Stomach (tissue), 9 donors: ENCODE measurements around the gene TMPRSS5. TPM values are rescaled to one million over a fixed set of nuclear protein-coding genes. Genes with fewer than 3 reads are reported as not detected.

Experiments
- DNase-seq, 2 donors: peaks; one replicate each; pipeline versions ENCODE4 v3.0.0 to v3.0.0-alpha.2; 2013 to 2019
- H3K27ac ChIP-seq, 5 donors: fragments of 200-600 bp in 4 of 5; sonication (generic) in 4 of 5; one replicate each; pipeline ENCODE4 v1.5.1; 2013 to 2019; ENCODE audit warnings: mild to moderate bottlenecking in 1 of 5, moderate library complexity in 1 of 5
- H3K27me3 ChIP-seq, 3 donors: fragments of 200-600 bp; sonication (generic); one replicate each; pipeline ENCODE4 v1.5.1; 2017 to 2019; ENCODE audit warnings: mixed run types in 1 of 3
- H3K36me3 ChIP-seq, 4 donors: fragments of 200-600 bp; sonication (generic); 1 replicate in 3 of 4; 2 replicates in 1 of 4; pipeline ENCODE4 v1.5.1; 2016 to 2019
- H3K4me1 ChIP-seq, 4 donors: fragments of 200-600 bp; sonication (generic); one replicate each; pipeline ENCODE4 v1.5.1; 2016 to 2019
- H3K4me3 ChIP-seq, 4 donors: fragments of 200-600 bp; sonication (generic) in 3 of 4; one replicate each; pipeline ENCODE4 v1.5.1; 2016 to 2019; ENCODE audit warnings: mild to moderate bottlenecking in 1 of 4
- H3K9me3 ChIP-seq, 4 donors: fragments of 200-600 bp; sonication (generic); one replicate each; pipeline ENCODE4 v1.5.1; 2016 to 2019
- EP300 ChIP-seq: sonication (generic); formaldehyde crosslinking; IDR thresholded peaks from one replicate; pipeline ENCODE4 v1.6.1; 2017; ENCODE audit warnings: antibody characterized with exemption
- POLR2A ChIP-seq, 4 donors: fragments of 450-650 bp; IDR thresholded peaks; one replicate each; pipeline ENCODE4 v1.6.1; 2016; ENCODE audit warnings: antibody characterized with exemption in 4 of 4, control low read depth in 2 of 4, mild to moderate bottlenecking in 1 of 4, moderate library complexity in 1 of 4
- POLR2AphosphoS5 ChIP-seq, 3 donors: sonication (generic); formaldehyde crosslinking; IDR thresholded peaks; one replicate each; pipeline ENCODE4 v1.6.1; 2016; ENCODE audit warnings: antibody characterized with exemption in 3 of 3
- WGBS, 5 donors: extraction: QIAGEN DNeasy Blood & Tissue Kit in 3 of 5; methylation state at CpG; one replicate each; pipeline versions ENCODE4 v1.1.5 to v1.1.7; 2013 to 2018; 5-methylcytosine and 5-hydroxymethylcytosine counted together
- intact Hi-C: fragments of 100-400 bp; cut with DNase I; formaldehyde crosslinking; loops from one replicate; pipeline ENCODE4 v1.15.1; 2023; ENCODE audit warnings: low total_unique reads
- polyA plus RNA-seq, 3 donors: library from polyadenylated mRNA; stranded (reverse); fragments of 200-250 nt; gene quantifications; one replicate each; pipeline ENCODE4 v1.2.3, GENCODE V29; 2013
- small RNA-seq, 4 donors: library from RNA; depleted of rRNA; stranded (forward); fragments of <200 nt; gene quantifications; one replicate each; pipeline ENCODE3, GENCODE V24; 2016
- total RNA-seq, 5 donors: library from RNA; depleted of rRNA; stranded (reverse); fragments of >200 nt; gene quantifications; one replicate each; pipeline versions ENCODE4 v1.1.0 to v1.2.3, GENCODE V29; 2014 to 2016
- TF ChIP-seq, protein P1 (sequence below), 7 experiments: fragments of 450-650 bp in 4 of 7; fragments of 200-600 bp in 3 of 7; sonication (generic) in 3 of 7; IDR thresholded peaks; one replicate each; pipeline ENCODE4 v1.5.1; 2016 to 2019; ENCODE audit warnings: antibody characterized with exemption in 7 of 7, control low read depth in 2 of 7, mild to moderate bottlenecking in 1 of 7
- donor health status: healthy with polysubstance abuse.
- donor health status: Bipolar disorder and iron deficiency.
- donor health status: healthy.

The TMPRSS5 gene
- total and polyA plus RNA-seq, 8 donors = 0.25 to 7.7 (median 0.90) TPM; not detected in 4

GRCh38 chr11:113638376-113638775, 67.7 kb downstream of the TMPRSS5 start:
- H3K9me3 ChIP-seq = peaks cover 0 to 15% (median 6%) of the 10 kb centered on the region in 4 donors
- no peaks in the 10 kb centered on the region for H3K36me3 ChIP-seq
- 89 to 95% (median 91%) methylated on average over 9 of the region's 9 CpGs for WGBS, 5 donors
- intact Hi-C loops = no loop called here
- TF ChIP-seq EP300 (no peak), POLR2AphosphoS5 (IDR thresholded peaks at IDR 0.05) (no peak), POLR2A (IDR thresholded peaks at IDR 0.05) (no peak)
- TF ChIP-seq, protein P1, sequence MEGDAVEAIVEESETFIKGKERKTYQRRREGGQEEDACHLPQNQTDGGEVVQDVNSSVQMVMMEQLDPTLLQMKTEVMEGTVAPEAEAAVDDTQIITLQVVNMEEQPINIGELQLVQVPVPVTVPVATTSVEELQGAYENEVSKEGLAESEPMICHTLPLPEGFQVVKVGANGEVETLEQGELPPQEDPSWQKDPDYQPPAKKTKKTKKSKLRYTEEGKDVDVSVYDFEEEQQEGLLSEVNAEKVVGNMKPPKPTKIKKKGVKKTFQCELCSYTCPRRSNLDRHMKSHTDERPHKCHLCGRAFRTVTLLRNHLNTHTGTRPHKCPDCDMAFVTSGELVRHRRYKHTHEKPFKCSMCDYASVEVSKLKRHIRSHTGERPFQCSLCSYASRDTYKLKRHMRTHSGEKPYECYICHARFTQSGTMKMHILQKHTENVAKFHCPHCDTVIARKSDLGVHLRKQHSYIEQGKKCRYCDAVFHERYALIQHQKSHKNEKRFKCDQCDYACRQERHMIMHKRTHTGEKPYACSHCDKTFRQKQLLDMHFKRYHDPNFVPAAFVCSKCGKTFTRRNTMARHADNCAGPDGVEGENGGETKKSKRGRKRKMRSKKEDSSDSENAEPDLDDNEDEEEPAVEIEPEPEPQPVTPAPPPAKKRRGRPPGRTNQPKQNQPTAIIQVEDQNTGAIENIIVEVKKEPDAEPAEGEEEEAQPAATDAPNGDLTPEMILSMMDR (IDR thresholded peaks at IDR 0.05) = no peak
- no peaks in the 10 kb centered on the region for H3K27me3 ChIP-seq
- H3K27ac ChIP-seq = no peak overlapping the region
- no peaks in the 10 kb centered on the region for H3K4me1 ChIP-seq
- no peak overlapping the region for H3K4me3 ChIP-seq
- DNase-seq = no peak

DNA sequence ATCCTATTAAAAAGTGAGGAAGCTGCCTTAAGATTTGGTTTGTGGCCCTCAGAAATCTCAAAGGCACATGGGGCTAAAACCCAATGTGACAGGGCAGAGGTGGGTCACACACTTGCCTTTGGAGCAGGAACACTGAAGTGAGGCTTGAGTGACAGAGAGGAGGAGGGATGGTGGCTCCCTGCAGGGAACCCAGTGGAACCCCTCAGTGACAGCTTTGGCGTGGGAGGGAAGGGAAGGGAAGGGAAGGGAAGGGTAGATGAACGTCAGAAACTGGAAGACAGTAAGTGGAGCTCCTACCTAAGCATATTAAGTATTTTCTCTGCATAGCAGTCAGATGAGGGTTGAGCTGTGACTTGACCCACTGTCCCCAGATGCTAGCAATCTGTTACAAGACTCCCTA, 68.5 kb downstream of the TMPRSS5 start:
- WGBS, 5 donors = 36 to 67% (median 56%) methylated on average over 2 of the region's 2 CpGs

More for the DNA sequence above, 68.5 kb downstream of the TMPRSS5 start:
- DNase-seq = no peak
- intact Hi-C loops = no loop called here
- H3K4me1 ChIP-seq = no peaks in the 10 kb centered on the region
- no peak overlapping the region for H3K4me3 ChIP-seq
- peaks cover 0 to 15% (median 6%) of the 10 kb centered on the region in 4 donors for H3K9me3 ChIP-seq
- TF ChIP-seq POLR2A (IDR thresholded peaks at IDR 0.05) (no peak), POLR2AphosphoS5 (IDR thresholded peaks at IDR 0.05) (no peak), EP300 (no peak)
- TF ChIP-seq, protein P1 (IDR thresholded peaks at IDR 0.05) = no peak
- H3K36me3 ChIP-seq = no peaks in the 10 kb centered on the region
- no peak overlapping the region for H3K27ac ChIP-seq
- no peaks in the 10 kb centered on the region for H3K27me3 ChIP-seq

Small RNA genes lying within 50 kb of the gene (small RNA-seq; reads per million reads assigned to genes)
- gene RPS29P19 = 0 reads per million in 4 donors

Other genes with a start within 250 kb of the TMPRSS5 start
- not detected for gene DRD2, start 230.9 kb downstream of the TMPRSS5 start, total RNA-seq
- under 1 TPM in 1 of 3 donors, not detected in 2; 0.03 TPM for gene DRD2, start 230.9 kb downstream of the TMPRSS5 start, polyA plus RNA-seq
- 10 to 100 TPM in 1 of 5 donors, 1 to 10 TPM in 3, under 1 TPM in 1; 0.58 to 22.0 (median 9.6) TPM for gene ZW10, start 67.4 kb upstream of the TMPRSS5 start, total RNA-seq
- gene ZW10, start 67.4 kb upstream of the TMPRSS5 start, polyA plus RNA-seq = 1 to 10 TPM; 4.7 to 5.9 (median 5.8) TPM
- gene CLDN25, start 73.5 kb upstream of the TMPRSS5 start, total RNA-seq = not detected
- not detected for gene CLDN25, start 73.5 kb upstream of the TMPRSS5 start, polyA plus RNA-seq
- 10 to 100 TPM in 2 of 5 donors, 1 to 10 TPM in 2, under 1 TPM in 1; 0.87 to 23.9 (median 8.9) TPM for gene USP28, start 169.3 kb upstream of the TMPRSS5 start, total RNA-seq
- gene USP28, start 169.3 kb upstream of the TMPRSS5 start, polyA plus RNA-seq = 1 to 10 TPM; 5.5 to 8.9 (median 7.2) TPM
- under 1 TPM in 1 of 5 donors, not detected in 4; 0.18 TPM for gene HTR3B, start 198.5 kb upstream of the TMPRSS5 start, total RNA-seq
- gene HTR3B, start 198.5 kb upstream of the TMPRSS5 start, polyA plus RNA-seq = not detected